IPS-15b (cell line): ENCODE measurements around the gene C20orf144.

ENCODE experiments used
- H3K27me3 ChIP-seq: one replicate; pipeline ENCODE4 v1.6.1; 2013; ENCODE audit warnings: low read length; ENCODE audit not compliant: control insufficient read depth, insufficient read depth
- H3K36me3 ChIP-seq: one replicate; pipeline ENCODE4 v1.6.1; 2013; ENCODE audit warnings: low read length; ENCODE audit not compliant: control insufficient read depth, insufficient read depth
- H3K4me1 ChIP-seq: one replicate; pipeline ENCODE4 v1.6.1; 2013; ENCODE audit warnings: mild to moderate bottlenecking, low read length; ENCODE audit not compliant: control insufficient read depth, insufficient read depth
- H3K4me3 ChIP-seq: one replicate; pipeline ENCODE4 v1.5.1; 2013; ENCODE audit warnings: low read depth, low read length
- H3K9ac ChIP-seq: one replicate; pipeline ENCODE4 v1.6.1; 2013; ENCODE audit warnings: low read depth, mild to moderate bottlenecking, low read length
- H3K9me3 ChIP-seq: one replicate; pipeline ENCODE4 v1.6.1; 2013; ENCODE audit warnings: mild to moderate bottlenecking, low read length; ENCODE audit not compliant: control insufficient read depth, insufficient read depth

Gene C20orf144

DNA sequence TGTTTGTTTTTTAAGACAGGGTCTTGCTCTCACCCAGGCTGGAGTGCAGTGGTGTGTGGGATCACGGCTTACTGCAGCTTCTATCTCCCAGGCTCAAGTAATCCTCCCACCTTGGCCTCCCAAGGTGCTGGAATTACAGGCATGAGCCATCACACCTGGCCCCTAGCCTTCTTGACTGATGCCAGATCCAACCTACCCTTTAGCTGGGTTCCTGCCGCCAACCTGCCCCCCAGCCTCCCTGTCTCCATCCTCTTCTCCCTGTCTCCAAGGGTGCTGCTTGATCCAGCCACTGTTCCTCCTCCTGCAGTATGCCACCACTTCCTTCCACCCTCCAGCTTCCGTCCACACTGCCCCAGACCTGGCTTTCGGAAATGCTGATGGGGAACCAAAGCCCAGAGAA is 3.2 kb upstream of the C20orf144 start:
- H3K9ac ChIP-seq = no peak overlapping the region
- H3K4me1 ChIP-seq = peaks cover 3% of the 10 kb centered on the region
- H3K9me3 ChIP-seq = no peaks in the 10 kb centered on the region
- peaks cover 11% of the 10 kb centered on the region for H3K36me3 ChIP-seq
- H3K27me3 ChIP-seq = no peaks in the 10 kb centered on the region
- no peak overlapping the region for H3K4me3 ChIP-seq

DNA sequence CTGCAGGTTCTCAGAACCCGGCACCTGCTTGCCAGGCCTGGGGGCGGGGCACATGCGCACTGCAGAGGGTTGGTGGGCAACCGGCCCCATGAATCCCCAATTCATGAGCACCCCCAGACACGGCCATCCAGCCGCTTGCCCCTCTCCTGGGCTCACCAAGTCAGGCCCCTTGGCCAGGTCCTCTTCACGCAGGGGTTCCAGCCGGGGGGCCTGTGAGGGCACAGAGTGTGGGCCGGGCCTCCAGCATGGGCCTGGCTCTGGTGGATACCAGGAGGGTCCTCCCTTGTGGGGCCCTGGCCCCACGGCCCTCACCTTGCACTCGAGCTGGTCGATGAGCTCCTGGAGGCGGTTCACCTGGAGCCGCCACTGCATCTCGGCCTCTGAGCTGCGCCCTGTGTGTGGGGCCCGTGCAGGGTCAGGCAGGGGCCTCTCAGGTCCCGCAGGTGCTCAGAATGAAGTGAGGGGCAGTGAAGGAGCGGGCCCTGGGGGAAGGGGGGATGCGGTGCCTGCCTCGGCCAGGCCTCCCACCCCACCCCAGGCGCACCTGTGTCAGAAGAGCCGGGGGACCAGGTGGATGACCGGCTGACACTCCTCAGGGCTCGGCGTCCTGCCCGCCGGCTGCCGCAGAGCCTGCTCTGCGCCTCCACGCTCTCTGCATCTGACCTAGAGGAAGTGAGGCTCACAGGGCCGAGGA is 2.6 kb upstream of the C20orf144 start:
- no peaks in the 10 kb centered on the region for H3K9me3 ChIP-seq
- H3K36me3 ChIP-seq = peaks cover 11% of the 10 kb centered on the region
- H3K4me1 ChIP-seq = peaks cover 3% of the 10 kb centered on the region
- no peak overlapping the region for H3K9ac ChIP-seq
- no peak overlapping the region for H3K4me3 ChIP-seq
- H3K27me3 ChIP-seq = no peaks in the 10 kb centered on the region

DNA sequence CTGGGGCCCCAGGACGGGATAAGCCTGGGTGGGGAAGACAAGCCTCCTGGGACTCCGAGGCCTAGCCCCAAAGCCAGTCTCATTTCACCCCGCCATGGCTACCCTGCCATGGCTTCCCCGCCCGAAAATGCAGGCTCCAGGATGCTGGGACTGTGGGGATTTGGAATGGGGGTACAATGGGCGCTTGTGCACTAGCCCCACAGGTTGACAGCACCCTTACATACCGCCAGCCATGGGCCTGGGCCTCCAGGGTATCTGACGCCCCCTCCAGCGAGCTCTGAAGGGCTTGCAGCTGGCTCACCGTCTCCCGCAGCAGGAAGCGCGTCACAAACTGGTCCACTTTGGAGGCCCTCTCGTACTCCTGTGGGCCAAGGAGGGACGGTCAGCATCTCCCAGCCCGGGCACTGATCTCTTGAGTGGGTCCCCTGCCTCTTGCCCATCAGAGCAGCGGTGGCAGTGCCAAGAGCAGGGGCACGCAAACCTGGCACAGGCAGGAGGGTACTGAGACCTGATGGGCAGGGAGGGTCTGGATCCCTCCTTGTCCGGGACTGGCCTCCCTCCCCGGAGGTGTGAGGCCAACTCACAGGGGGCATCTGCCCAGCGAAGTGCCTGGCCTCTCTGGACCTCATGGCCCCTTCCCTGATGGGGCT is 2.0 kb upstream of the C20orf144 start:
- no peak overlapping the region for H3K4me3 ChIP-seq
- no peak overlapping the region for H3K9ac ChIP-seq
- H3K4me1 ChIP-seq = peaks cover 3% of the 10 kb centered on the region
- no peaks in the 10 kb centered on the region for H3K27me3 ChIP-seq
- H3K36me3 ChIP-seq = peaks cover 11% of the 10 kb centered on the region
- no peaks in the 10 kb centered on the region for H3K9me3 ChIP-seq

- no peaks in the 10 kb centered on the region for H3K9me3 ChIP-seq
- peaks cover 3% of the 10 kb centered on the region for H3K4me1 ChIP-seq
- no peak overlapping the region for H3K4me3 ChIP-seq
- peaks cover 11% of the 10 kb centered on the region for H3K36me3 ChIP-seq
- H3K9ac ChIP-seq = no peak overlapping the region
- H3K27me3 ChIP-seq = no peaks in the 10 kb centered on the region
Observed at GRCh38 chr20:33660685-33661058, 1.5 kb upstream of the C20orf144 start.

GRCh38 chr20:33663161-33664084 is 1.3 kb downstream of the C20orf144 start:
- peaks cover 6% of the 10 kb centered on the region for H3K4me1 ChIP-seq
- H3K9ac ChIP-seq = peak overlapping the region; percentile 83
- no peaks in the 10 kb centered on the region for H3K9me3 ChIP-seq
- no peaks in the 10 kb centered on the region for H3K27me3 ChIP-seq
- H3K36me3 ChIP-seq = peaks cover 9% of the 10 kb centered on the region
- H3K4me3 ChIP-seq = peak overlapping the region; percentile 94

GRCh38 chr20:33664085-33664761 is 2.1 kb downstream of the C20orf144 start:
- Histone ChIP-seq H3K4me3 (peak overlapping the region; percentile 94), H3K4me1 (peaks cover 6% of the 10 kb centered on the region), H3K36me3 (peaks cover 6% of the 10 kb centered on the region), H3K27me3 (no peaks in the 10 kb centered on the region), H3K9ac (peak overlapping the region; percentile 57), H3K9me3 (no peaks in the 10 kb centered on the region)

GRCh38 chr20:33664762-33665144 is 2.6 kb downstream of the C20orf144 start:
- Histone ChIP-seq H3K9ac (no peak overlapping the region), H3K36me3 (peaks cover 5% of the 10 kb centered on the region)

DNA sequence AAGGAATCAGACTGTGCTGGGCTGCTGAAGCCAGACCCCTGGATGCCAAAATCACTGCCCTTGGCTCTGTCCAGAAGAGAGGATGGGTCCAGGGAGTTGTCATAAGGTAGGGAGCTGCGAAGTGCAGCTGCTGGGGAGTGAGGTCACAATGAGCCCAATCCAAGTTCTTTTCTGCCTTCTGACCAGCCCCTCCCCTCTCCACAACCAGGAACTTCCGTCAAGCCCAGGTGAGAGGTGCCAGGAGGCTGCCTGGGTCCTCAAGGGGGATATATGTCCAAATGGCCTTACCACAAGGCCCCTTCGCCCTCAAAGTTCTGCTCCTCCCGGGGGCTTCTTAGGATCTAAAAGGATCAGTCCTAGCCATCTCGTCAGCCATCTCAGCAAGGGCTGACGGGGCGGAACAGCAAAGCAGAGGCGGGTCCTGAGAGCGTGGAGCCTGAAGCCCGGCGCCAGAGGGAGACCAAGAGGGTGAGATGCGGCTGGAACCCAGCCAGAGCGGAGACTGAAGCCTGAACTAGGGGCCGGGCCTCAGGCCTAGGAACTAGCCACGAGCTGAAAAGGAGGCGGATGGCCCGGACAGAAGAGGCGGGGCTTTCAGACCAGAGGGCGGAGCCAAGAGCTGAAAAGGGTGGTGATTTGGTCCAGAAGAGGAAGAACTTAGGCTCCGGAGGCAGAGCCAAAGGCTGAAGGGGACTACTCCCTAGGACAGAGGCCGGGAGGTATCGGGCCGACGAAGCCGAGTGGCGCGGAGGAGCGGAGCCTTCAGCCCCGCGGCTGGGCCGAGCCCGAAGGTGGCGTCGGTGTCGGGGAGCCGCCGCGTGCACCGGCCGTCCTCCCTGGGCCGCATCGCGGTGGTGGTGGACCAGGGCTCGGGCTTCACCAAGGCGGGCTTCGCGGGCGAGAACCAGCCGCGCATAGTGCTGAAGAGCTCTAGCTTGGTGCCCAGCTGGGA is 4.4 kb downstream of the C20orf144 start, which contains the start of gene ACTL10:
Gene ACTL10 (plus strand): TSS at position 651 of the 952 bp plus-strand sequence. CDS start 555 bp downstream, outside the sequence.
- no peaks in the 10 kb centered on the region for H3K27me3 ChIP-seq
- H3K9me3 ChIP-seq = no peaks in the 10 kb centered on the region
- H3K9ac ChIP-seq = peak within 1 kb of the TSS; percentile 73
- peak within 1 kb of the TSS; percentile 79 for H3K4me3 ChIP-seq
- H3K36me3 ChIP-seq = peaks cover 6% of the 10 kb centered on the region
- peaks cover 6% of the 10 kb centered on the region for H3K4me1 ChIP-seq

More at GRCh38 chr20:33664762-33665144, 2.6 kb downstream of the C20orf144 start:
- Histone ChIP-seq H3K9me3 (no peaks in the 10 kb centered on the region), H3K27me3 (no peaks in the 10 kb centered on the region), H3K4me3 (no peak overlapping the region), H3K4me1 (peaks cover 6% of the 10 kb centered on the region)

GRCh38 chr20:33667245-33667675 is 5.1 kb downstream of the C20orf144 start:
- Histone ChIP-seq H3K9me3 (no peaks in the 10 kb centered on the region), H3K27me3 (no peaks in the 10 kb centered on the region), H3K4me3 (peak overlapping the region; percentile 79), H3K4me1 (peaks cover 6% of the 10 kb centered on the region), H3K9ac (peak overlapping the region; percentile 60), H3K36me3 (peaks cover 9% of the 10 kb centered on the region)

- peaks cover 4% of the 10 kb centered on the region for H3K4me1 ChIP-seq
Observed at GRCh38 chr20:33667676-33668465, 5.7 kb downstream of the C20orf144 start.

More at GRCh38 chr20:33667676-33668465, 5.7 kb downstream of the C20orf144 start:
- no peaks in the 10 kb centered on the region for H3K9me3 ChIP-seq
- peak overlapping the region; percentile 79 for H3K4me3 ChIP-seq
- H3K36me3 ChIP-seq = peaks cover 9% of the 10 kb centered on the region
- H3K27me3 ChIP-seq = no peaks in the 10 kb centered on the region
- H3K9ac ChIP-seq = peak overlapping the region; percentile 60
